ENCODE data around the gene CAVIN3.
"Not testable (repeated sequence)": the region's sequence is repeated elsewhere in the genome, so short reads cannot be mapped to it uniquely, and the experiment has no call there.

The CAVIN3 gene

GRCh38 chr11:6323291-6323905 is 3.1 kb upstream of the CAVIN3 start:
- no peak for DNase-seq (ENCODE audit: low spot score)

- no peak for DNase-seq (ENCODE audit: low spot score)
These were observed 1.7 kb upstream of the CAVIN3 start for GRCh38 chr11:6321961-6322362.

- DNase-seq (ENCODE audit: low spot score) = no peak
These were observed 1.1 kb upstream of the CAVIN3 start for GRCh38 chr11:6321356-6321755.

GRCh38 chr11:6319704-6320410 is 444 bp downstream of the CAVIN3 start:
- peak; percentile 71 for DNase-seq (ENCODE audit: low spot score)

GRCh38 chr11:6319001-6319703 is 1.1 kb downstream of the CAVIN3 start:
- DNase-seq (ENCODE audit: low spot score) = no peak

- DNase-seq (ENCODE audit: low spot score) = no peak
These were observed 2.1 kb downstream of the CAVIN3 start for GRCh38 chr11:6318204-6318603.

GRCh38 chr11:6315811-6316425 is 4.4 kb downstream of the CAVIN3 start:
- DNase-seq (ENCODE audit: low spot score) = peak; percentile 57

- DNase-seq (ENCODE audit: low spot score) = no peak
These were observed 8.2 kb downstream of the CAVIN3 start for GRCh38 chr11:6312106-6312505.

GRCh38 chr11:6307876-6308275 is 12.4 kb downstream of the CAVIN3 start:
- no peak for DNase-seq (ENCODE audit: low spot score)

GRCh38 chr11:6305297-6305696 is 15.0 kb downstream of the CAVIN3 start:
- DNase-seq (ENCODE audit: low spot score) = no peak

- DNase-seq (ENCODE audit: low spot score) = no peak
These were observed 16.6 kb downstream of the CAVIN3 start for GRCh38 chr11:6303661-6304060.

- DNase-seq (ENCODE audit: low spot score) = no peak
These were observed 19.2 kb downstream of the CAVIN3 start for GRCh38 chr11:6301096-6301495.

- DNase-seq (ENCODE audit: low spot score) = no peak
These were observed 20.0 kb downstream of the CAVIN3 start for GRCh38 chr11:6300325-6300724.

GRCh38 chr11:6298605-6299004 is 21.7 kb downstream of the CAVIN3 start:
- DNase-seq (ENCODE audit: low spot score) = peak; percentile 34

GRCh38 chr11:6297831-6298230 is 22.5 kb downstream of the CAVIN3 start:
- DNase-seq (ENCODE audit: low spot score) = no peak

GRCh38 chr11:6285019-6285418 is 35.3 kb downstream of the CAVIN3 start:
- no peak for DNase-seq (ENCODE audit: low spot score)

GRCh38 chr11:6284250-6284649 is 36.1 kb downstream of the CAVIN3 start:
- DNase-seq (ENCODE audit: low spot score) = no peak

- DNase-seq (ENCODE audit: low spot score) = no peak
These were observed 36.8 kb downstream of the CAVIN3 start for GRCh38 chr11:6283453-6284023.

GRCh38 chr11:6280809-6281208 is 39.5 kb downstream of the CAVIN3 start:
- DNase-seq (ENCODE audit: low spot score) = not testable (repeated sequence)

- DNase-seq (ENCODE audit: low spot score) = no peak
These were observed 47.1 kb downstream of the CAVIN3 start for GRCh38 chr11:6273188-6273587.

- DNase-seq (ENCODE audit: low spot score) = no peak
These were observed 48.7 kb downstream of the CAVIN3 start for GRCh38 chr11:6271598-6271997.

- DNase-seq (ENCODE audit: low spot score) = no peak
These were observed 49.6 kb downstream of the CAVIN3 start for GRCh38 chr11:6270584-6271246.
